ENCODE results near the gene ZNF609.

ZNF609 gene

GRCh38 chr15:64503197-64503596, 42.8 kb downstream of the ZNF609 start:
- DNase-seq (ENCODE audit: low read depth, low spot score), result no peak

- DNase-seq (ENCODE audit: low read depth, low spot score), result no peak
Observed at GRCh38 chr15:64503640-64504039, 43.3 kb downstream of the ZNF609 start.

GRCh38 chr15:64507293-64507802, 47.0 kb downstream of the ZNF609 start:
- DNase-seq (ENCODE audit: low read depth, low spot score), result peak; percentile 21

GRCh38 chr15:64507845-64508244, 47.5 kb downstream of the ZNF609 start:
- no peak for DNase-seq (ENCODE audit: low read depth, low spot score)

GRCh38 chr15:64513823-64514222, 53.4 kb downstream of the ZNF609 start:
- no peak for DNase-seq (ENCODE audit: low read depth, low spot score)

- DNase-seq (ENCODE audit: low read depth, low spot score), result no peak
Observed at GRCh38 chr15:64515196-64515595, 54.8 kb downstream of the ZNF609 start.

- DNase-seq (ENCODE audit: low read depth, low spot score), result no peak
Observed at GRCh38 chr15:64515825-64516224, 55.4 kb downstream of the ZNF609 start.

GRCh38 chr15:64519897-64520296, 59.5 kb downstream of the ZNF609 start:
- DNase-seq (ENCODE audit: low read depth, low spot score), result no peak

GRCh38 chr15:64521201-64521600, 60.8 kb downstream of the ZNF609 start:
- DNase-seq (ENCODE audit: low read depth, low spot score), result no peak

- DNase-seq (ENCODE audit: low read depth, low spot score), result no peak
Observed at GRCh38 chr15:64521726-64522164, 61.4 kb downstream of the ZNF609 start.

- no peak for DNase-seq (ENCODE audit: low read depth, low spot score)
Observed at GRCh38 chr15:64522226-64522823, 61.9 kb downstream of the ZNF609 start.

- DNase-seq (ENCODE audit: low read depth, low spot score), result no peak
Observed at GRCh38 chr15:64523240-64523639, 62.9 kb downstream of the ZNF609 start.

GRCh38 chr15:64524778-64525177, 64.4 kb downstream of the ZNF609 start:
- no peak for DNase-seq (ENCODE audit: low read depth, low spot score)

GRCh38 chr15:64525828-64526530, 65.6 kb downstream of the ZNF609 start:
- no peak for DNase-seq (ENCODE audit: low read depth, low spot score)

- DNase-seq (ENCODE audit: low read depth, low spot score), result no peak
Observed at GRCh38 chr15:64527263-64527984, 67.0 kb downstream of the ZNF609 start.

GRCh38 chr15:64528871-64529270, 68.5 kb downstream of the ZNF609 start:
- DNase-seq (ENCODE audit: low read depth, low spot score), result no peak

- no peak for DNase-seq (ENCODE audit: low read depth, low spot score)
Observed at GRCh38 chr15:64530472-64530871, 70.1 kb downstream of the ZNF609 start.

GRCh38 chr15:64530918-64531317, 70.5 kb downstream of the ZNF609 start:
- DNase-seq (ENCODE audit: low read depth, low spot score), result no peak

GRCh38 chr15:64532521-64533315, 72.3 kb downstream of the ZNF609 start:
- no peak for DNase-seq (ENCODE audit: low read depth, low spot score)

- no peak for DNase-seq (ENCODE audit: low read depth, low spot score)
Observed at GRCh38 chr15:64535460-64536243, 75.3 kb downstream of the ZNF609 start.
